Stimulated activated CD8-positive, alpha-beta memory T cell treated with anti-CD3 and anti-CD28 coated beads, Interleukin-2, amount 100 ng/mL, for 48 hours (primary cell): Measurements from ENCODE around the gene EWSR1.
A peak's percentile ranks its signal among the peaks of the same experiment; 100 is the strongest.
"Not testable (repeated sequence)": the region's sequence is repeated elsewhere in the genome, so short reads cannot be mapped to it uniquely, and the experiment has no call there.

Experiments
- DNase-seq, 2 donors: peaks; one replicate each; pipeline ENCODE4 v3.0.0-alpha.2; 2020; ENCODE audit warnings: low read depth in 2 of 2

EWSR1 gene

GRCh38 chr22:29267858-29268510 lies at the start of gene EWSR1, which contains the start of gene RHBDD3:
EWSR1 (plus strand) TSS chr22:29268268; CDS start chr22:29268337, 69 bp downstream.
RHBDD3 (minus strand) TSS chr22:29267981; CDS start chr22:29265626, 2,355 bp downstream.
- DNase-seq = peak; percentile 93

- DNase-seq = no peak
These were observed 49.2 kb upstream of the EWSR1 start for GRCh38 chr22:29218758-29219408.

DNA sequence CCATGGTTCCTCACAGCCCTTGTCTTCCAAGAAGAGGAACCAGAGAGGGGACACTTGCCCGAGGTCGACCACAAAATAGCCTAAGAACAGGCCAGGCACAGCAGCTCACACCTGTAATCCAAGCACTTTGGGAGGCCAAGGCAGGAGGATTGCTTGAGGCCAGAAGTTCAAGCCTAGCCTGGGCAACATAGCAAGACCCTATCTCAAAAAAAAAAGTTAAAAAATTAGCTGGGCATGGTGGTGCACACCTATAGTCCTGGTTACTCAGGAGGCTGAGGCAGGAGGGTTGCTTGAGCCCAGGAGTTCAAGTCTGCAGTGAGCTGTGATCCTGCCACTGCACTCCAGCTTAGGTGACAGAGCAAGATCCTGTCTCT lies 48.7 kb upstream of the EWSR1 start:
- DNase-seq = not testable (repeated sequence)

DNA sequence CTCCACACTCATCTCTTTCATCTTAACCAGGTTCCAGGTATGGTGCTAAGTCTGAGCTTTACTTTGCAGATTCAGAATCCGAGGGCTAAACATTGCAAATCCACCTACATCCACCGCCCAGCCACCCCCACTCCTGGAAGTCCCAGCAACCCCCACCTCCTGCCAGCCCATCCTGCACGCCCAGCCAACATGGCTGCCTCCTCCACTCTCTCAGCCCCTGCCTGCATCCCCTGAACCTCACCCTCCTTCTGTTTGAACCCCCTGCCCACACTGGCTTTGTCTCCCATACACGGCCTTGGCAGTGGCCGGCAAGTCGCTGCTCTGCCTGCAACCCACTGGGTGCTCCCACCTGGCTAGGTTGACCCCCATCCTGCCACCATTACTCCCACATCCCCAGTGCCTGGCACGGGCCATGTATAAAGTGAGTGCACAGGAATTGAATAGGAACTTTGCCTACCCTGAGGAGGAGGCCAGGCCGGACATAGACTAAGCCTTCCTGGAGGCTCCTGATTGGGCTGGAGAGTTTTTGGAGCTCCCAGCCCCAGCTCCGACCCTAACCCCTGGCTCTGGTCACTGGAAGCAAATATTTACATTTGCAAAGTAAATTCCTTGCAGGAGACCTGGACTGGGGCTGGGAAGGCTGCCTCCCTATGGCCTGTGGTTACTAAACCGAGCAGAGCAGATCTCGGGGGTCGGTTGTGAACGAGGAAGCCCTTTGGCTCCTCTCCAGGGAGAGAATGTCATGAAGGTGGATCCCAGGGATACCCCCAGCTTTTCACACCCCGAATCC lies 48.0 kb upstream of the EWSR1 start:
- DNase-seq = no peak

DNA sequence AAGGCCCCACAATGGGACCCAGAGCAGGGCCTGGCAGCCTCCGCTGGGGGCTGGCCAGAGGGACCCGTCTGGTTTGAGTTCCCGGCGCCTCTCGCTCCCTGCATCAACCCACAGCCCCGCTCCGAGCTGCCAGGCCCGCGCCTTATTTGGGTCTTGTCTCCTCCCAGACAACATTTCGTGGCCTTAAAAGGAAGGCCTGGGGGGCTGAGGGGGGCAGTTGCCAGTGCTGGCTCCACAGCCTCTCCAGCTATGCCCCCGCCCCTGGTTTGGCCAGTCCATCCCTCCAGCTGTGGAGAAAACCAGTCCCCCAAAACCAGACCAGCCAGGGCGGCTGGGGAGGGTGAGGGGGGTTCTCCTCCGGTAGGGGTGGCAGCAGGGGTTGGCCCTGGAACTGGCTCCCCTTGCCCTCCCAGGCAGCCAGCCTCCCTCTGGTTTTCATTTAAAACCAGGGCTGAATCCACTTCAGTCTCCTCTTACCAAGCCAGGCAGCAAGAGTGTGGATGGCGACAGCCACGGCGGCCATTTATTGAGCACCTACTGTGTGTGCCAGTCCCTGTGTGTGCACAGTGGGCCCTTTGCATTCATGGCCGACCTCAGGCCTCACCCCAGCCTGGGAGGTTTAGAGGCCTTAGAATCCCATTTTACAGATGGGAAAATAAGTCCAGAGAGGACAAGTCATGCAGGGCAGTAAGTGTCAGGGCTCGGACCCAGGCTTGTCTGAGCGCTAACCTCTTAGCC lies 43.8 kb upstream of the EWSR1 start:
- DNase-seq = no peak

DNA sequence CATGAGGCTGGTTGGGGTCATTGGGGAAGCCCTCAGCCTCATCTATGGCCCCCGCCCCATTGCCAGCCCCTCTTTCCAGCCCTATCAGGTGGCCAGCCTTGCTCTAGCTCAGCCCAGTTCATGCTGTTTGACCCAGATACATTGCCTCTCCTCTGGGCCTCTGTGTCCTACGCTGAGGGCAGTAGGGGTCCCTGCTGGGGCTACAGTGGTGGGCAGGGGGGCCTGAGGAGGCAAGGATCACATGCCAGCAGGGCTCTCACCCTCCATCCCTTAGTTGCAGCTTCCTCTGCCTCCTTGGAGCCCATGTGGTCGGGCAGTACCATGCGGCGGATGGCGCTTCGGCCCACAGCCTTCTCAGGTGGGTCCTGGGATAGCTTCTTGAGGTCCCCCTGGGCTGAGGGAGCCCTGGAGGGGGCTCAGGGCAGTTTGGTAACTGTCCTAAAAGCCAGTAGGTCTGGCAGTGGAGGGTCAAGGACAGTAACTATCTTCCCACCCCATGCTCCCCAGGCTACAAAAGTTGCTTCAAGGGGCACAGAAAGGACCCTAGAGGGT lies 43.1 kb upstream of the EWSR1 start:
- DNase-seq = no peak

GRCh38 chr22:29225422-29226090 lies 42.5 kb upstream of the EWSR1 start:
- no peak for DNase-seq

DNA sequence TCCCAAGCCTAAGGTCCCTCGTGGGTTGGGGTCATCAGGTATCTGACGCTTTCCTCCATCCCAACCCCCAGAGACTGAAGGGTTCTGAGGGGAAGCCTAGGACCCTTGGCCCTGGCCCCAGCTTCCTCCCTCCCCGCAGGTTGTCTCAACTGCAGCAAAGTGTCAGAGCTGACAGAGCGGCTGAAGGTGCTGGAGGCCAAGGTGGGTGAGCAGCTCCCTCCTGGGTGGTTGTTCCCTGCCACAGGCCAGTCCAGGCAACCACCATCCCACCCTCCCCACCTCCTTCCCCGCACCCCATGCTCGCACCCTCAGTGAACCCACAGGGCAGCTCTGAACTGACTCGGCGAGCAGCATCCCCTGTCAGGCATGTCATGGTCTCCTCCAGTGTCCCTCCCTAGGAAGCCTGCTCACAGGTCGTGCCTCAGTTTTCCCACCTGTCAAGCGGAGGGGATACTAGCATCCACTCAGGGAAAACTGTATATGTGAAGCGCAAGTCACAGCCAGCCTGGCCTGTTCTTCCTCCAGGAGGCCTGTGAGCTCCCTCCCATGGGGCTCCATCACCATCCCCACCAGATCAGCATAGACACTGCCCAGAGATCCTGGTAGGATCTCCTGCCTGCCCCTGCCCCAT lies 41.6 kb upstream of the EWSR1 start:
- no peak for DNase-seq

DNA sequence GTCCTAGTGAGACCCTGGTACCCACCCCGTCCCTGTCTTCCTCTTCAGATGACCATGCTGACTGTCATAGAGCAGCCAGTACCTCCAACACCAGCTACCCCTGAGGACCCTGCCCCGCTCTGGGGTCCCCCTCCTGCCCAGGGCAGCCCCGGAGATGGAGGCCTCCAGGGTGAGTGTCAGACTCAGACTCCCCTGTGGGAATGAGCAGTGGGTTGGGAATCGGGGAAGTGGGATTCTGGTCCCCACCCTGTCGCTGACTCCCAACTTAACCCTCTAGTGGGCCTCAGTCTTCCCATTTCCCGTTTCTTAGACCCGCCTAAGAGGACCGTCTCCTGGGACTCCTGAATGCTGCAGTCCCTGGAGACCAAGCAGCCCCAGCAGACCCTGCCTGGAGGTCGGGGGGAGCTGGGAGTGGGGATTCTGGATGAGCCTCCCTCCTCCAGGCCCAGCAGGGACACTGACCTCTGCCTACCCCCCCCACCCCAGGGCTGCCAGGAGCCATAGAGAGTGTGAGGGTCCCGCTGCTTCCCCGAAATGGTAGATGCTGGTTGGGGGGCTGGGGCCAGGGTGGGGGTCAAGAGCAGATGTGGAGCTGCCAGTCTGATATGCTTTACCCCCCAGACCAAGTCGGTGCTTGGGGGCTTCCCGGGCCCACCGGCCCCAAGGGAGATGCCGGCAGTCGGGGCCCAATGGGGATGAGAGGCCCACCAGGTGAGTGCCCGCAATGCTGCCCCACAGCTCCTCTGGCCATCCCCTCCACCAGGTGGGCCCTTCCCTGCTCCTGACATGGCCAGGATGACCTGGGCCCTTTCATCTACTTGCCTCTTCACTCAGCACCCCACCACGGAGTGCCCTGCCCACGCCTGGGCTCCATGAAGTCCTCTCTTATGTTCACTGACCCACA lies 36.8 kb upstream of the EWSR1 start:
- no peak for DNase-seq

GRCh38 chr22:29231971-29232959 lies 35.8 kb upstream of the EWSR1 start:
- no peak for DNase-seq

DNA sequence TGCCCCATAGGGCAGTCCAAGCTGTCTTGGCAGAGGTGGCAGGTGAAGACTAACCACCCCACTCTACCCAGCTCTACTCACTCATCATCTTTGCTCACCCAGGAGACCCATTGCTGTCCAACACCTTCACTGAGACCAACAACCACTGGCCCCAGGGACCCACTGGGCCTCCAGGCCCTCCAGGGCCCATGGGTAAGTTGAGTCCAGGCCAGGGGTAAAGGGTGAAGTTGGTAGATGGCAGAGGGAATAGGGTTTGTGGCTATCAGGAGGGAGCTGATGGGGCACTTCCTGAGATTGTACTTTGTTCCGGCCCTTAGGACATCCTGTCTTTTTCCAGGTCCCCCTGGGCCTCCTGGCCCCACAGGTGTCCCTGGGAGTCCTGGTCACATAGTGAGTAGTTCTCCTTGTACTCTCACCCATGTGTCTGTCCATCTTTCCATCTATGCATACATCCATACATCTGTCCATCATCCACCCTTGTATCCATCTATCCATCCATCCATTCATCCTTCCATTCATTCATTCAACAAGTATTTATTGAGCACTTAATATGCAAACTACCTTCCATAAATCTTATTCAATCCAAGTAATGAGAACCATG lies 34.7 kb upstream of the EWSR1 start:
- DNase-seq = no peak

GRCh38 chr22:29240481-29240880 lies 27.6 kb upstream of the EWSR1 start:
- not testable (repeated sequence) for DNase-seq

GRCh38 chr22:29243874-29244446 lies 24.1 kb upstream of the EWSR1 start:
- DNase-seq = no peak

- DNase-seq = no peak
These were observed 23.1 kb upstream of the EWSR1 start for GRCh38 chr22:29244785-29245625.

- DNase-seq = peak; percentile 37 to 51
These were observed 22.3 kb upstream of the EWSR1 start for GRCh38 chr22:29245626-29246385.

- DNase-seq = not testable (repeated sequence)
These were observed 20.2 kb upstream of the EWSR1 start for GRCh38 chr22:29247891-29248290.
